NK-92 (cell line): ENCODE measurements around the gene MTMR12.

Source experiments
- DNase-seq: peaks from one replicate; lab custom pipeline; 2025; ENCODE audit not compliant: unreplicated experiment; lab: John Stamatoyannopoulos, UW

The MTMR12 gene

DNA sequence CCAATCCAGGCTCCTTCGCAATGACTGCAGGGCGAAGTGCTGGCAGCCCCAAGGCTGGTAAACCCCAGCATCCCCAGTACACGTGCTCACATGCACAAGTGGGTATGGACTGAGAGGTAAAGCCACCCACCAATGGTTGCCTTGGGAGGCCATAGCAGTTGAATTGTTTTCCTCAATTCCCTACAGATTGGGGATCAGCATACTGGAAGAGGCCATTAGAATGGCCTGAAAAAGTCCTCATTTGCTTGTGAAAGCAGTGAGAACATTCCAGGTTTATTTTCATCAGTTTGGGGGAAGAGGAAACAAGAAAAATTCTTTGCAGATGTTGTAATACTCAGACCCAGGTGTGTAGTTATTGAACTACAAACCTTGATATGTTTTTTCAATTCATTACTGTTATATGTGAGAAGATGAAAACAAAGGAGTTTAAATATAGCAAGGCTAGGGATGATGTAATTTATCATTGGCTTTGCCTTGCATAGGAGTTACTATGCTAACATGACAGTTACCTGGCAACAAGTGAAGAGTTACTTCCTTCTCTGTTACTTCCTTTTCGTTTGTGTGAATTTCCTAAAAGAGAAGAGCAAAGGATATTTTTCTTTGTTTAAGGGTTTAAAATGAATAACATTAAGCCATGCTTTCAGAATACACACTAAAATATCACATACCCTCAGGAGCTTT is 36.4 kb downstream of the MTMR12 start:
- DNase-seq = no peak

DNA sequence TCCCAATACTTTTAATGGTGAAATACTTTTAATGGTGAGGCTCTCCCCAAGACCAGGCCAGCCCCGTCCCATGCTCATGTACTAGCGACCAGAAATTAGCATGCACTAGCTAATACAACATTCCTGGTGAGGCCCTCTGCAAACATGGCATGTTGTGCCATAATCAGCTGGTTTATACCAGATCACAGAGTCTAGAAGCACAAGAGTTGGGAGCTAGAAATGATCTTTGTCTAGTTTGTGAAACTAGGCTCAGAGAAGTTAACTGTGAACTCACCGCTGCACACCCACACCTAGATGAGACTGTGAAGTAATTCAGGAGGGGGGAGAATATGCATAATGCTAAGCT is 37.4 kb downstream of the MTMR12 start:
- no peak for DNase-seq

DNA sequence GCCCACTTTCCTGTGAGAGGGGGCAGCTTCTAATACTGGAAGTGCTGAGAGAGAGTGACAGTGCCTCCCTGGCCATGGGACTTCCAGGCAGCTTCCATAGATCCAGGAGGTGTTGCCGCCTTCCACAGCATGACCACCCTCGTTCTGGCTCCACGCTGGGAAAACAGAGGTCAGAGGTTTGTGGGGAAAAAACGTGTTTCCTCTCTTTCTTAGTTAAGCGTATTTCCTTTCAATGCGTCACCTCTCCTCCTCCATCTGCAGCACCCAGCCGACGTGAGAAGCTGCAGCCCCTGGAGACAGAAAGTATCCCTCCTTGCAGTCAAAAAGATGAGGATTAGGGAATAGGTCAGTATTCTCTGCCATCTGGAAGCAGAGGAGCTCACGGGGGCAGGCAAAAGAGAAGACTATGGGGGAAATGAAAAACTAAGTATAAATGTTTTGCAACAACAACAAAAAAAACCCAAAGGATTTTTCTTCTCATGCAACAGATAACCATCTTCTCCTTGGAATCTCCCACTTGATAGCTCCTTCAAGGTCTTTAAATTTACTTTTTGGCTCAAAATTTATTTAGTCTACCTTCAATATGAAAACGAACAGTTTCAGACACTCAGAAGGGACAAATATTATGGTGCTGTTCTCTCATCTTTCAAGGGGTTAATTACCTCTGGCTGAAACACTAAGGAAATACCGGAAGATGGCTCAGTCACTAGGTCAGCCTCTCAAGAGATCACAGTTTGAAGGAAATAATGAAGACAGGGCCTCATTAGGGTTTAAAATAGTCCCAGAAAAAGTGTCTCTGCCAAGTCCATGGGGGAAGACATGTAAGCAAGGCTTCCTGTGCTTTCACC is 38.0 kb downstream of the MTMR12 start:
- DNase-seq = no peak

- DNase-seq = no peak
Measured at GRCh38 chr5:32273821-32274220, 38.9 kb downstream of the MTMR12 start.

- DNase-seq = no peak
Measured at GRCh38 chr5:32272746-32273145, 40.0 kb downstream of the MTMR12 start.

GRCh38 chr5:32270946-32271345 is 41.8 kb downstream of the MTMR12 start:
- no peak for DNase-seq

DNA sequence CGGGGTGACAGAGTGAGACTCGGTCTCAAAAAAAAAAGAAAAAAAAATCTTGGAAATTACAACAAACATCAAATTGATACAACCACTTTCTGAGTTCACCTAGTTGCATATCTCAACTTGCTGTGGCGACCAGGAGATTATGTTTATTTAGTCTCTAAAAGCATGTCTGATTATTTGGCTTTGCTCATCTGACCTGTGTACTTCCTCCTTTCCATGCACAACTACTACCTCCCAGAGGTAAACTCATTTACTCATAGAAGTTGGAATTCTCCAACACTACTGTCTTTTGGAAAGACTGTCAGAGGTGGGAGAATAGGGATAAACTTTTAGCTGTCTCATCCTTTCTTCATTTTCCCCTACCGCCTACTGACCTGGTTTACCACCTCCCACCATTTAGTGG is 42.6 kb downstream of the MTMR12 start:
- no peak for DNase-seq

- no peak for DNase-seq
Measured at GRCh38 chr5:32265902-32266301, 46.8 kb downstream of the MTMR12 start.

DNA sequence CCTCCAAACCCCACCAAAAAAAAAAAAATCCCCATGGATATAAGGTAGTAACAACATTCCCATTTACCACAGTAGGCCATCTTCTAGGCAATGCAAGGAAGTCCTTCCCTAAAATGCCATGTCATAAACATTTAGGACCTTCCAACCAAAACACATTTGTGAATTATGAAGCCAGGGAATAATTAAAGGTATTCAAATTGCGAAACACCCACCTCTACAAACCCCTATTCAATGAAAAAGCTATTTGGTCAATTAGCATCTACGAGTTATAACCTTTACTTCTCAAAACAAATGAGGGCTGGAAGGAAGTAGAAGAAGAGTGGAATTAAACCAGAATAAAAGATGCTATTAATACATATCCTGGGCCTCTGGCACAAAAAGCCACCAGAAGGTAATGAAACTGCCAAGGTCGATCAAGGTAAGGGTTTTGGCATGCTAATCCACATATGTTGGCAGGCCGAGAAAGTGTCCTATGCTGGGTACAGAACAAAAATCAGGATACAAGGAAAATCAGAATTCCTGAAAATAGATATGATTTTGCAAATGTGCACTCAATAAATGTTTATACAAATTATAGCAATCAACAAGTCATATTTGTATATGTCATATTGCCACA is 47.7 kb downstream of the MTMR12 start:
- DNase-seq = no peak

DNA sequence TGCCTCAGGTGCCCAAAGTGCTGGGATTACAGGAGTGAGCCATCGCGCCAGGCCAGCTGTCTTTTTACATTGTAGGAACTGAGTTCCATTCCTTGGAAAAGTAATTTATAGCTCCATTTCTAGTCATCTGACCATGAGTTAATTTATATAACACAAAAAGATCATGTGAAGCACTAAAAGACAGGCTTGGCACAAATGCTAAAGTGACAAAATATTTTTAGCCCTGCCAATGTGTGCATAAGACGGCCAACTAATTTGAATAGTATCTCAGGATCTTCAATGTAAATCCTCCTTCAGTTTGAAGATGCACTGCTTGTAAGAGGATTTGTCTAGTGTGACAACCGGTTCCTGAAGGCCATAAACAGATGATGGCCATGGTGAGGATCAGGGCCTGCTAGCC is 49.1 kb downstream of the MTMR12 start:
- no peak for DNase-seq

DNA sequence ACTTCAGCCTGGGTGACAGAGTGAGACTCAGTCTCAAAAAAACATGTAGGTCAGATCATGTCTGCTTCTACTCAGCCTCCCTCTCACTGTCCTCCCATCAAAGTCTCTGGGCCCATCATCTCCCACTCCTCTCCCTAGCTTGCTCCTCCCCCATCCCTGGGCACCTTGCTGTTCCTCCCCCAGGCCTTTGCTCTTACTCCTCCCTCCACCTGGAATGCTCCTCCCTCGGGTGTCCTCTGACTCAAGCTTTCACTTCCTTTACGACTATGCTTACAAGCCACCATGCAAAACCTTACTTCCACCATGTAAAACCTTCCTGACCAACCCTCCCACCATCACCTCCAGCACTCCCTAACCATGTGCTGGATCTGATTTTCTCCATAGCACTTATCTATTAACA is 51.5 kb downstream of the MTMR12 start:
- DNase-seq = no peak

DNA sequence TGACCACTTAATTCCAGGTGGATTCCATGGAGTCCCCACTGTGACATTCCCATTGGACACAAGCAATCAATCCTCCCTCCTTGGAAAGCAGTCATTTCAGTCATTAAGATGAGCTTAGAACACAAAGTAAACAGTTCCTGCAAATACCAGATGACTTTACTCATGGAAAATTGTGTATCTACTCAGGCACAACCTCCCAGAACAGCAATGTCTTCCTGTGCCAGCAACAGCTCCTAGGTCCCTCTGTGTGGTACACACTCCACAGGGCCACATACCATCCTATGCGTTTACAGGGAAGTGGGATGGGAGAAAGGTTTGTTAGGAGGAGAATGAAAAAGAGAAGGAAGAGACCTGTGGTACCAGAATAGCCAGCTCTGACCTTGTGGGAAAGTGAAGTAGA is 53.7 kb downstream of the MTMR12 start:
- no peak for DNase-seq

DNA sequence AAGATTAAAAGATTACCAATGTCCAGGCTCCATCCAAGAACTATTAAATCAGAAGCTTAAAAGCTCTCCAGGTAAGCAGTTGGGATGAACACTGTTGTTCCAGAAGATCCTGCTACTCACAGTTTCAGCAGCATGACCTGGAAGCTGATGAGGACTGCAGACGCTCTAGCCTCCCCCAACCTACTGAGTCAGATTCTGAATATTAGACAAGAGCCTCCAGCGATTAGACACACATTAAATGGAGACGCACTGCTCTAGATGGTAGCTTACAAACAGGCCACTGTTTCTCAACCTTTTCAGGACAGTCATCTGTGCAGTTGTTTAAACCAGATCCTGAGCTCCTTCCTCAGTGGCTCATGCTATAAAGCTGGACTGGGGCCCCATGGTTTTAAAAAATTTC is 54.3 kb downstream of the MTMR12 start:
- no peak for DNase-seq

DNA sequence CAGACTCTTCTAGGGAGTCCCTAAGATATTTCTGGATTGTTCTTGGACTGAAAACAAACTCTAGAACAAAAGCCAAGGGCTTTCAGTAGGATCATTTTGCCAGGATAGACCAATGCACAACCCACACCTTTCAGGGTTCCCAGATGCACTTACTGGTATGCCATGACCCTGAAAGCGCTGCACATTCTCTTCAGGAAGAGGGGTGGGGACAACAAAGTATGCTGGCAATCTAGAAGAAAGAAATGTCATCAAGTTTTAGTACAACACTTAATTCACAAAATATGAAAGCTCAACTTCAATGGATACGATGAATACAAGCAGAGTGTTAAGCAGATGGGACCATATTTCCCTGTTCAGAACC is 57.2 kb downstream of the MTMR12 start:
- no peak for DNase-seq

DNA sequence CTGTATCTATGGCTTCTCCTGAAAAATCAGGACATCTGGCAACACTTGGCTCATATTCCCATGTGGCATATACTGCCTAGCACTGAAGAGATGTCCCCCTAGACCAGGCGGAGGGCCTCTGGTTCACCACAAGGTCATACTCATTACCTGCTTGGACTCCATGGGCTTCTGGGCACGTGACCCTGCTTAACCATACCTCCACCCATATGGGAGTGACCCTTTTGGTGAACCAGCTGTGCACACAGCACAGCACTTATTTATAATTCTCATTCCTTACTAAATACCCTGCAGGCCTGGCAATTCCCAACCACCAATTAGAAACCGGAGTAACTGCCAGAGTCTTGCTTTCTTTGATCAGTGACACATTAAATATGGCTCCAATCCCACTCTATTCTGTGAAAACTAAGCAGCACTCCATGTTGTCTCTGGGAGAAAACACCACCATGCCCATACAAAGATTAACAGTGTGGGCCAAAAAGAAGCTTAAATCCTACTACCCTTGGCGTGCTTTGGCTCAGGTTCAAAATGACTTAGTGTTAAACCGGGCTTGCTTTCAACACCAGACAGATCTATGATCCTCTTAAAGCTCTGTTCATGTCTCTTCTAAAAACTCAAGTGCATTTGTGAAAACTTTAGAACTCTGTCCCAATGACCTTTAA is 57.7 kb downstream of the MTMR12 start:
- DNase-seq = no peak

DNA sequence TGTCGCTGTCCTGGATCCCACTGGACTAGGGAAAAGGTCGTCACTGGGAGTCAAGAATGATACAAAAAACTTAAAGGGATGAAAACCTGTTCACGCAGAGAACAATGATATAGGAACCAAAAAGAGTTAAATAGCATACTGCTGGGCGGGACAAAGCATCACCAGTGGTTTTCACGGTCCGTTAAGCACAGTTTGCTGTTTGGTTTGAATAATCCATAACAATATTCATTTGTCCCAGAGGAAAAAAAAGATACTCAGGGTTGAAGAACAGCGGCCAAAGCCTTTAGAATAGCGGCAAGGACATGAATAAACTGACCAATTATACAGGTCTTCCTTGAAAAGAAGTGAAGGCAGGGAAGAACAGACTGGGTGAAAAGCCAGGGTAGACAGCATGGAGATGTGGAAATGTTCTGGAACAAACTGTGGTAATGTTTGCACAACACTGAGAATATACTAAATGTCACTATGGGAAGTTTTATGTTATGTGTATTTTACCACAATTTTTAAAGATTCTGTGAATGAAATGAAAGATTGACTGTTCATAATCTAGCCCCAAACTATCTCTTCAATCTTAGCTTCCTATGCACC is 60.8 kb downstream of the MTMR12 start:
- DNase-seq = no peak

DNA sequence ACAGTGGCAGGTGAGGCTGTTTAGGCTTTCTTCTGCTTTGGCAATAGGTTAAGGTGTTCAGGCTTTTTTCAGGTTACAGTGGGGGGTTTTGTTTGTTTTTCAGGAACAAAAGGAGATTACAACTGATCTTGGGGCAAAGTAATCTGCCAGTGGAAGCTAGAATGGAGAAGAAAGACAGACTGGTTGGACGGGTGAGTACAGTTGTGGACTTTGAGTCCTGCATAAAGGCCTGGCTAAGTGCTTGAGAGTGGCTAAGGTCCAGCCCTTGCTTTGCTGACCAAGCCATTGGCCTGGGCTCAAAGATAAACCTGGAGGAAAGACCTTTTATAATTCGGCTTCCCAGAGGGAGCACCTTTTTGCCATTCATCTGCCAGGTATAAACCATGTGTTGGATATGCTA is 63.1 kb downstream of the MTMR12 start:
- no peak for DNase-seq

DNA sequence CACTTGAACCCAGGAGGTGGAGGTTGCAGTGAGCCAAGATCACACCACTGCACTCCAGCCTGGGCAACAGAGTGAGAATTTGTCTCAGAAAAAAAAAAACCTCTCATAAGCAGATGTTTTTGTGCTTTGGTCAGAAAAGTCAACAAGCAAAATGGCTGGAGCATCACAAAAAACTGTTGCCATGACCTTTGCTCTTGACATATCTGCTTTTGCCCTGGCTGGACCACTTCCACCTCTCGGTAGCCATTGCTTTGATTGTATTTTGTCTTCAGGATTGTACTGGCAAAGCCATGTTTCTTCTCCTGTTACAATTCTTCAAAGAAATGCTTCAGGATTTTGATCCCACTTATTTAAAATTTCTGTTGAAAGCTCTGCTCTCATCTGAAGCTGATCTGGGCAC is 67.0 kb downstream of the MTMR12 start:
- DNase-seq = no peak

DNA sequence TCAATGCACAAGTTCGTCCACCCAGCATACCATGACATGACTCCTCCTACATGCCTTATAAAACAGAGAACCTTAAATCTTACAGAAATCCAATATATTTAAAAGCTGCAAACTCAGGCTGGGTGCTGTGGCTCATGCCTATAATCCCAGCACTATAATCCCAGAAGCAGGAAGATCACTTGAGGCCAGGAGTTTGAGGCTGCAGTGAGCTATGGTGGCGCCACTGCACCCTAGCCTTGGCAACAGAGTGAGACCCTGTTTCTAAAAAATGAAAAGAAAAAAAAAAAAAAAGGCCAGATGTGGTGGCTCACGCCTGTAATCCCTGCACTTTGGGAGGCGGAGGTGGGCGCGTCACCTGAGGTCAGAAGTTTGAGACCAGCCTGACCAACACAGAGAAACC is 68.7 kb downstream of the MTMR12 start:
- DNase-seq = no peak

DNA sequence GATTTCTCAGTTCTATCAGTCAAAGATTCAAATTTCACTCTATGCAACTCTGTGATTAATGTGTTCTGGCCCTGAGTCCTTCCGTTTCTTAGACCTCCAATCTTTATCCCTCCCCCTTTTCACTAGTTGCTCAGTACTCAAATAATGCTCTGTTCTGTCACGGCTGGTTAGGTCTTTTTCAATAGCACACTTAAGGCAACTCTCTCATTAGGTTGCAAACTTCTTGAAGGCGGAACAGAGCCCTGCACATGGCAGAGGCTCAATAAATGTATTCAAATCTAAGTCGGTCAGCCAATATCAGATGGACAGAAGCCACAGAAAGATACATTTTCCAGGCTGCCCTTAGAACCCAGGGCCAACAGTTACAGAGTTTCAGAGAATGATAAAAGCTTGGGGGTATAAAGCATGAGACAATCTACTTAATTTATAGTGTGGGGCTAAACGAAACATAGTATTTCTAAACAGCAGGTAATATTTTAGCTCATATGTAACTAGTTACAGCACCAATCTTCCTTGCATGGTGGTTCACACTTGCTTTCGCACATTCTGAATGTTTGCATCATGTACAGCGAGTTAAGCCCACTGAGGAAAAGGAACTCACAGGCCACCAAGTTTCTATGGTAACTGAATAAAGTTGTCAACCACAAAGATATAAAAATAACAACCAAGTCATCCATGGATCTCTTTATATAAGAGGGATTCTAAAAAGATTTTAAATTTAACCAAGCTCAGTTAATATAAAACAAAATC is 71.5 kb downstream of the MTMR12 start:
- no peak for DNase-seq

DNA sequence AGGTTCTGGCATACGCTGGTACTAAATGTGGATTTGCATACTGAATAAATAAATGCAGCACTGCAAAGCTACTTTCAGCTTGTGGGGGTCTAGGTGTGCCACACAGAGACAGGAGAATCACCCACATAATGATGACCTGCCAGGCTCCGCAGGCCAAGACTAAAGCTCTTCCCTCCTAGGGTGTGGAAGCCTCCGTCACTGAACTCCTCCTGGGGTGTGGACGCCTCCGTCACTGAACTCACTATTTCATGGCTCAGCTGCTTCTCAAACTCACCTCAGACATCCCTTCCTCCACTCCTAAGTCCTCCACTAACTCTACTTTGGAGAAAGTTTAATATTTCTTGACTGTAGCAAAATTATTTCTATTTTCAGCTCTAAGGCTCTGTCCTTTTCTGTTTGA is 73.4 kb downstream of the MTMR12 start:
- no peak for DNase-seq
